ENCODE measurements around the gene PSMD2.
"Not testable (repeated sequence)": the region's sequence is repeated elsewhere in the genome, so short reads cannot be mapped to it uniquely, and the experiment has no call there.

Gene PSMD2

DNA sequence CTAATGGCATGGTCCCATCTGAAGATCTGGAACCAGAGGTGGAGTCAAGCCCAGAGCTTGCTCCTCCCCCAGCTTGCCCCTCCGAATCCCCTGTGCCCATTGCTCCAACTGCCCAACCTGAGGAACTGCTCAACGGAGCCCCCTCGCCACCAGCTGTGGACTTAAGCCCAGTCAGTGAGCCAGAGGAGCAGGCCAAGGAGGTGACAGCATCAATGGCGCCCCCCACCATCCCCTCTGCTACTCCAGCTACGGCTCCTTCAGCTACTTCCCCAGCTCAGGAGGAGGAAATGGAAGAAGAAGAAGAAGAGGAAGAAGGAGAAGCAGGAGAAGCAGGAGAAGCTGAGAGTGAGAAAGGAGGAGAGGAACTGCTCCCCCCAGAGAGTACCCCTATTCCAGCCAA, 22.6 kb downstream of the PSMD2 start:
- no peak for DNase-seq

DNA sequence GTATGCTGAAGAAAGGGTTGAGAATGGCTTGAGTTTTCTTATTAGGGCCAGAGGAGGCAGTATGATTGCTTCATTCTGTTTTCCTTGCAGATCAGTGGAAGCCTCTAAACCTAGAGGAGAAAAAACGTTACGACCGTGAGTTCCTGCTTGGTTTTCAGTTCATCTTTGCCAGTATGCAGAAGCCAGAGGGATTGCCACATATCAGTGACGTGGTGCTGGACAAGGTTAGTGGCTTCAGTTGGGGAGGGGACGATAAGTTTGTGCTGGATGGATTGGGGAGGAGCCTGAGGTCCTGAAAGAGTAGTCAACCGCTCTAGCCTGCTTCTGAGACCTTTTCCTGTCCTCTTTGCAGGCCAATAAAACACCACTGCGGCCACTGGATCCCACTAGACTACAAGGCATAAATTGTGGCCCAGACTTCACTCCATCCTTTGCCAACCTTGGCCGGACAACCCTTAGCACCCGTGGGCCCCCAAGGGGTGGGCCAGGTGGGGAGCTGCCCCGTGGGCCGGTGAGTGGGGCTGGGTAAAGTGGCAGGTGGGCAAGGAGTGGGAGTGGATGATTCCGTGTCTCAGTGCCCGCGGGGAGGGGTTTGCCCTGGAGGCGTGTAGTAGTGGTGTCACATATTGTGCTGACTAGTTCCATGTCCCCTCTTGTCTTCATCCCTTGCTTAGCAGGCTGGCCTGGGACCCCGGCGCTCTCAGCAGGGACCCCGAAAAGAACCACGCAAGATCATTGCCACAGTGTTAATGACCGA, 23.9 kb downstream of the PSMD2 start:
- DNase-seq = no peak

DNA sequence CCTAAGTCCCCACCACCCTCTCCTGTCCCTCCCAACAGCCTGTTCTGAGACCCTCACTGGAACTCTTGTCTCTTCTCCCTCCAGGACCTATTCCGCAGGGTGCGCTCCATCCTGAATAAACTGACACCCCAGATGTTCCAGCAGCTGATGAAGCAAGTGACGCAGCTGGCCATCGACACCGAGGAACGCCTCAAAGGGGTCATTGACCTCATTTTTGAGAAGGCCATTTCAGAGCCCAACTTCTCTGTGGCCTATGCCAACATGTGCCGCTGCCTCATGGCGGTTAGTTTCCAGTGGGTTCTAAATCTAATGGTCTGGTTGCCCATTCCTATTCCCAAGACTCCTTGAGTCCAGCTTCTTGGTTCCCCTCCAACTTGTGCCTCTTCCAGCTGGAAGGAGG, 24.7 kb downstream of the PSMD2 start:
- DNase-seq = no peak

DNA sequence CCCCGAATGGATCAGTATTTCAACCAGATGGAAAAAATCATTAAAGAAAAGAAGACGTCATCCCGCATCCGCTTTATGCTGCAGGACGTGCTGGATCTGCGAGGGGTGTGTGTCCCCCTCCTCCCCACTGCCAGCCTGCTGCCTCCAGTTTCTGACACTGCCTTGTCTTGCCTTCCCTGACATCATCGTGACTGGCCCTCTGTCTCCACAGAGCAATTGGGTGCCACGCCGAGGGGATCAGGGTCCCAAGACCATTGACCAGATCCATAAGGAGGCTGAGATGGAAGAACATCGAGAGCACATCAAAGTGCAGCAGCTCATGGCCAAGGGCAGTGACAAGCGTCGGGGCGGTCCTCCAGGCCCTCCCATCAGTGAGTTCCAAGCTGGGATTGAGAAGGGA, 26.2 kb downstream of the PSMD2 start:
- no peak for DNase-seq

DNA sequence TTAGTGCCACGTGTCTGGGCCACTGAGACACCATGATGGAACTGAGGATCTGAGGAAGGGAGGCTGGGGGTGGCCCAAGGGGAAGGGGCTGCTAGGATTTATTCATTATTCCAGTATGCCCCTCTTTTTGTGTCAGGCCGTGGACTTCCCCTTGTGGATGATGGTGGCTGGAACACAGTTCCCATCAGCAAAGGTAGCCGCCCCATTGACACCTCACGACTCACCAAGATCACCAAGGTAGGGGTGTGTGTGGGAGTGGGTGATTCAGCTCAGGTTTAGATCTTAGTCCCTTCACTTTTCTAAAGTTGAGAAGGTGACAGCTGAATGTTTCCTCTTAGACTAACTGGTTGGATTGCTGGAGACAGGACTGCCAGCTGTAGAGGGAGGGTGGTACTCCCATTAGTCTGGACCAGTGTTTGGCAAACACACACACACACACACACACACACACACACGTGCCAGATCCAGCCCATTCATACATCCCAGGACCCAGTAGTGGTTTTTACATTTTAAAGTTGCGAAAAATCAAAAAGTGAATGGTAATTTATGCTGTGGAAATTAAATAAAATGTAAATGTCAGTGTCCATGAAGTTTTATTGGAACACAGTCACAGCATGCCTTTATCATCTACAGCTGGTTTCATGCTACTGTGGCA, 26.8 kb downstream of the PSMD2 start:
- DNase-seq = no peak

DNA sequence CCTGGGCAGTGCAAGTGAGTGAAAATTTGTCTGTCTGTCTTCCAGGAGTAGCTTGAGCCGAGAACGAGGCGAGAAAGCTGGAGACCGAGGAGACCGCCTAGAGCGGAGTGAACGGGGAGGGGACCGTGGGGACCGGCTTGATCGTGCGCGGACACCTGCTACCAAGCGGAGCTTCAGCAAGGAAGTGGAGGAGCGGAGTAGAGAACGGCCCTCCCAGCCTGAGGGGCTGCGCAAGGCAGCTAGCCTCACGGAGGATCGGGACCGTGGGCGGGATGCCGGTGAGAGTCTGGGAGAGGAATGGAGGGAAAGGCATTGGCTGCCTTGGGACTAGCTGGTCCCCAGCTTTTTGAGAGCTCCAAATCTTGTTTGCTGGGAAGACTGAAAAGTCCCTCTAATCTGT, 28.1 kb downstream of the PSMD2 start:
- no peak for DNase-seq

DNA sequence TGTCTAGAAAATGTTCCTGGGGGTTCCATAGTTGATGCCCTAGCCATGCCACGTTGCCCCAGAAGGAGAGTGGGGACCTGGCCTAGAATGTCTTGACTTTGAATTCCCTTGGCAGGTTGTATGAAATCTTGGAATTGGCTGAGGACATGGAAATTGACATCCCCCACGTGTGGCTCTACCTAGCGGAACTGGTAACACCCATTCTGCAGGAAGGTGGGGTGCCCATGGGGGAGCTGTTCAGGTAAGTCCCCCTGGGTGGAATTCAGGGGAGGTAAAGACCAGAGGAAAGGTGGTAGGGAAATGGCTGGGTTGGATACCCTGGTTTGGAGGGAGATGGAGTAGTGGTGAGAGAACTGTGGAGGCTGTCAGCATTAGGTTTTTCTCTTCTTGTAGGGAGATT, 29.5 kb downstream of the PSMD2 start:
- DNase-seq = no peak

DNA sequence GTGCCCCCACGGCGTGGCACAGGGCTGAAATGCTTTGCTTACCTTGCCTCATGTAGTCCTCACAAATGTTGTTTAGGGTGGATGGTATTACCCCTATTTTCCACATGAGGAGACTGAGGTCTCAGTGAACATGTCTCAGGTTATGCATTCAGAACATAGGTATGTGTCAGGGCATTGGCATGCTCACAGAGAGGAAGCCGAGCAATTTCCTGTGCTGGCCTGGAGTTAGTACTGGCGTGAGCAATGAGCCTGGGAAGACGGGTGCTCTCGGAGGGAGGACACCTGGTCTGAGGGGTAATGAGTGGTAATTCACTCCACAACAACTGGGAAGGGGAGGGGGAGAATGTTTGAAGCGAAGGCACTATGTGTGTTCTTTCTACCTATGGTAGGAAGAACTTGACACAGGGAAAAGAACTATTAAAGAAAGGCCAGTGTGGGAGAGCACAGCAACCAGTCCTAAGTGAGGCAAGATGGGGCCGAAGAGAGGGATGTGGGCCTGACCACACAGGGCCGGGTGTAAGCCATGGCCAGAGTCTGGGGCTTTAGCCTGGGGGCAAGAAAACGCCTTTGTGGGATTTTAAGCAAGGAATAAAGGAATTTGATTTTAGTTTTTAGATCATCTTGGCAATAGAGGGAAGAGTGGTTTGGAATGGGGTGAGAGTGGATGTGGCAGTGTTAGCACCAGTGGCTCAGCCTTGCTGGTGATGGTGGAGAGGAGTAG, 33.5 kb downstream of the PSMD2 start:
- no peak for DNase-seq

DNA sequence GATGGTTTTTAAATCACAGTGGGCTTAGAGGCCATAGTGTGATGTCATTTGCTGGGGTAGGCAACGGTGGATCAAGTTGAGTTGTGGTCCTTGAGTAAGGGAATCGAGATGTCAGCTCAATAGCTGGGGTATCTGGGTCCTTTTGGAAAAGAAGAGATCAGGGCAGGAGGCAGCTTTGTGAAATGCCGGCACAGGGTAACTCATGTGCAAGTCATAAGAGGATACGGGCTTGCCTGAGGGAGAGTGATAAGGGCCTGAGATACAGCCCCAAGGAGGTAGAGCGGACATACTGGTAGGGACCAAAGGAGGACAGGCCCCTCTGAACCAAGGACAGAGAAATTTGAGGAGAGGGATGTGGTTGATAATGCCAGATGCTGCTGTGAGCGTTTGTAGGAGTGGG, 34.1 kb downstream of the PSMD2 start:
- no peak for DNase-seq

DNA sequence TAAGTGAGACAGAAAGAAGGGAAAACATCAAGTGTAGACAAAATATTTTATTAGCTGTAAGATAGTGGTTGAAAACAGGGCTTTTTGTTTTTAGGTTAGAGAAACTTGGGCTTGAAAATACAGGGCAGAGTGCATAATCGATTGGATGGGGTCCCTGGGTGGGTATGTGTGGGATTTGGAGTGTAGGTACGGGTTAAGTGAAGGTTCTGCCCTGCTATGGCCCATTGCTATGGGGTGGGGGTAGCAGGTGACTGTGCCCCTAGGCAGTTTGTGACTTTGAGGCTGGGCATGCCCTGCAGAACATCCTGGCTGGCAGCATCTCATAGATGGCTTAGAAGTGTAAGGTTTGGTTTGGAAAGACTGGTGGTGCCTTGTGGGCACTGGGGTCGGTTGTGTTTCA, 34.7 kb downstream of the PSMD2 start:
- DNase-seq = no peak

DNA sequence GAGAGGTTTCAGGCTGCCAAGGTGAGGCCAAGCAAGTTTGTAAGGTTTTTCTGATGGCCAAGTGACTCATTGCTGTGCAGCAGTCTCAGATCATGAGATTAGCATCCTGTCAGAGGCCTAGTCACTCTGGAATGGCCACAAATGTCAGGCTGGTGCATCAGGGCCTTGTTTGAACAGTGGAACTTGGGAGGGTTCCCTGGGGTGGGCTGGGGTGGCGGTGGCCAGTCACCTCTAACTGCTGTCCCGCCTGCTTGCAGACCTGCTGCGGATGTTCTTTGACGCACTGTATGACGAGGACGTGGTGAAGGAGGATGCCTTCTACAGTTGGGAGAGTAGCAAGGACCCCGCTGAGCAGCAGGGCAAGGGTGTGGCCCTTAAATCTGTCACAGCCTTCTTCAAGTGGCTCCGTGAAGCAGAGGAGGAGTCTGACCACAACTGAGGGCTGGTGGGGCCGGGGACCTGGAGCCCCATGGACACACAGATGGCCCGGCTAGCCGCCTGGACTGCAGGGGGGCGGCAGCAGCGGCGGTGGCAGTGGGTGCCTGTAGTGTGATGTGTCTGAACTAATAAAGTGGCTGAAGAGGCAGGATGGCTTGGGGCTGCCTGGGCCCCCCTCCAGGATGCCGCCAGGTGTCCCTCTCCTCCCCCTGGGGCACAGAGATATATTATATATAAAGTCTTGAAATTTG, 35.6 kb downstream of the PSMD2 start:
- no peak for DNase-seq

DNA sequence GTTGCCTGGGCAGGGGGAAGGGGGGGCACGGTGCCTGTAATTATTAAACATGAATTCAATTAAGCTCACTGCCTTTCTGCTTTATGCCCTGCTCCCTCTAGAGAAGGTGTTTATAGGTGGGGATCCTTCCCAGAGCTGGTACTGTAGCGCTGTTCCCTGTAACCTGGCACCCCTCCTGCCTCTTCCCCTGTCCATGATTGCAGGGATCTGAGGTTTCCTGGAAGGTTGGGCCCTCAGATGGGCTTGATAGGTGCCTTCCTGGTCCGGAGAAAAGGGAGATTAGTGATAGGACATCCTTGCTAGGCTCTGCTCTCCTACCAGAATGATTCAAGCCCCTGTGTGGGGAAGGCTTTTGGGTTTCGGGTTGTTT, 36.2 kb downstream of the PSMD2 start:
- DNase-seq = no peak

DNA sequence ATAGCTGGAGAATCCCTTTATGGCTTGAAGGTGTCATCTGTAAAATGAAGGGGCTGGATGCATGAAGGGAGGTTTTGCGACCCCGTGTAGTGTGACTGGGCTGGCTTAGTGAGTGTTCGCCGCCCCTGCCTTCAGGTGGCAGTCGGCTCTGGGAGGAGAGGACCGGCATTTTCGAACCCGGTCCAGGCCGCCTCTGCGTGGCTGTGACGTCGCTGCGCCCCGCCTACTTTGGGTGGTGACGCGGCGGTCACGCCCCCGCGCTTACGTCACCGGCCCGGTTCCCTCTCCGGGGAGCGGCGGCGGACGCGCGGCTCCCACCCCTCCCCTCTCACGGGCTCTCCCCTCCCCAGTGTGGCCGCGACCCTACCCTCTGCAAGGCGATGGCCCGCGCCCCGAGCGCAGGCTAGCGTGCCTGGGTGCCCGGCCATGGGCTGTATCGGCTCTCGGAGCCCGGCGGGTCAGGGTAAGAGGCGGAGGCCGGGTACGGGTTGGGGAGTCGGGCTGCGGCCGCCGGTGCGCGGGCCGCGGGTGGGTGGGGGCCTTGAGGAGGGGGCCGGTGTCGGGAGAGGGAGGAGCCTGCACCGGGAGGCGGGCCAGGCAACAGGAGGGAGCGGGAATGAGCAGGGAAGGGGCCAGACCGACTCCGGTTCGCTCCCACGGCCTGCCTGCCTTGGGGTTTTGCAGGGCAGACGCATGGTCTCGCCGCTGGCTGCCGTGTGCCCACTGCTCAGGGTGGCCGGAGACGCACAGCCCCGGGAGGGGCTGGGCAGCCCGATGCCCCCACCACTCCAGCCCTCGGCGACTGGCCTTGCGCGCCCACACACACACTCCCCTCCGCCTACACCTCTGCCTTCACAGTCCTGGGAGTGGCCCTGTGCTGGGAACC, 36.9 kb downstream of the PSMD2 start:
- DNase-seq = no peak

DNA sequence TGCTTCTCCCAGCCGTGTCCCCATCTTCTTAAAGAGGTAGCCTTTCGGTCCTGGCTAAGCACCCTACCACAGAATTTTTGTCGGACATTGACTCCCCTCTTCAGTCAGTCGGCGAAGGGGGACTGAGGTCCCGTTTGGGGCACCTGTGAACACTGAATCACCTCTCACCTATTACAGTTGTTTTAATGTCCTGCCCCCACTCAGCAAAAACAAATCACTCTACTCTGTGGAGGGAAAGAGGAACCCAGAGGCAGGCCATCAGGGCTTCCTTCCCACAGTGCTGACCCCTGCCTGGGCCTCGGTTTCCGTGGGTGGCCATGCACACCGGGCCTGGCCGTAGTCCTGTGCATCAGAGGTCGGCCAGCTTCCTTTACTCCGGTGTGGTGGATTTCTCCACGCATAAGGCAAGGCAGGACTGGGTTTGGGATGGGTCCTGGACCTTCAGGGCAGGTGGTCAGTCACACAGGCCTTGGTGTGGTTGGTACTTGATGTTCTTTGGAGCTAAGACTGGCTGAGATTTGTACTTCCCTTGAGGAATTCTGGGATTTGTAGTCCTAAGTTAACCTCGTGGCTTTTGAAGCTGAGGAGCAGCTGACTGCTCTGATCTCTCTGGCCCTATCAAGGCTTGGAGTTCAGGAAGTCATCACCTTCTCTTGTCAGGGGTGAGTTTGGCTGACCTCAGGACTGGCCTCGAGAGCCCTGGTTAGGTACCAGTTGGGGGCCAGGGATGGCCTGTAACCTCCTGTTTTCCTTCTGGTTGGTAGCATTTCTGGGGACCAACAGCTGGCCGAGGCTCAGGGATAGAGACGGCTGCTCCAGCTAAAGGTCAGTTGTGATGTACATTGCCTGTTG, 37.7 kb downstream of the PSMD2 start:
- DNase-seq = no peak

DNA sequence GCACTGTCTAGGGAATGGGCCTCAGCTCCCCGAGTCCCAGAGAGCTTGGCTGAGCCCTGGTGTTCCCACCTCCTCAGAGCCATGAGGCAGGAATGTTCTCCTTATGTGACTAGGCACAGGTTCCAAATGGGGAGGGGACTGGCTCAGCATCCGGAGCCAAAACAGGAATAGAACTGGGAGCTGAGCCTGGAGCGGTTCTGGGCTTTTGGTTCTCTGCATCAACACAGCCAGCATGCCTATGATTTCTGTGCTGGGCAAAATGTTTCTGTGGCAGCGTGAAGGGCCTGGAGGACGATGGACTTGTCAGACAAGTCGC, 38.3 kb downstream of the PSMD2 start, which contains the start of gene FAM131A:
Gene FAM131A (plus strand): TSS at position 202 of the 316 bp plus-strand sequence. CDS start 31 bp downstream, at position 233.
- DNase-seq = no peak

DNA sequence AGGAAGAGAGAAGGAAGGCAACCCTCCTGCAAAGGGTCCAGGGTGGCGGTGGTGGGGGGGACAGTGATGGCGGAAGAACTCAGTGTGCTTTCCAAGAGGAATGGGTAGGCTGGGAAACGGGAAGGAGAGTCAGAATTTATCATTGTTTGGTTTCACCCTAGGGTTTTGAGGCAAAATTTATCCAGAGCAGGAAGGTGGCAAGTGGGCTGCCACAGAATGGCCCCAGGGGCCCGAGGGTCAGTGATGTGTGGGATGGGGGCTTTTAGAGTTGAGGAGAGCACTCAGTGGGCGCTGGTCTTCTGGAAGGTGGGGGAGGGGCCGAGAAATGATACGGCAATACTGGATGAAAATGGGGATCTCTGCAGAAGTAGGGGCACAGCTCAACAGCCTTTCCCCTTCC, 38.9 kb downstream of the PSMD2 start:
- DNase-seq = no peak

DNA sequence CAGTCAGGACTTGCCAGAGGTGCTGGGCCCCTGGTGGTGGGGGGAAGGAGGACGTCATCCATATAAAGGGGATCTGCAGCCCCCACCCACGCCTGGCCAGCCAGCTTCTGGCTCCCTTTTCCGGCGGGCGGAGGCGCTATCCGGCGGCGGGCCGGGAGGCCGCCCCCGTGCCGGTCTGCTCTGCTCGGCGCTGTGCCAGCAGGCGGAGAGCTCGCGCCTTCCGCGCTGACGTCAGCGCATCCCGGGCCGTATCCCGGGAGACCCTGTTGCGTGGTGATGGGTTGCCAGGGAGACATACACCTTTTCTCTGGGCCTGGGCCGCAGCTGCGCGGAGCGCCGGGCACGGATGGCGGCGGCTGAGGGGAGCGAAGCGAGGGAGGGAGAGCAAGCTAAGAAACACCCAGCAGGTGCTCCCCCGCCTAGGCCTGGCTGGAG, 39.5 kb downstream of the PSMD2 start:
- DNase-seq = peak; percentile 56

DNA sequence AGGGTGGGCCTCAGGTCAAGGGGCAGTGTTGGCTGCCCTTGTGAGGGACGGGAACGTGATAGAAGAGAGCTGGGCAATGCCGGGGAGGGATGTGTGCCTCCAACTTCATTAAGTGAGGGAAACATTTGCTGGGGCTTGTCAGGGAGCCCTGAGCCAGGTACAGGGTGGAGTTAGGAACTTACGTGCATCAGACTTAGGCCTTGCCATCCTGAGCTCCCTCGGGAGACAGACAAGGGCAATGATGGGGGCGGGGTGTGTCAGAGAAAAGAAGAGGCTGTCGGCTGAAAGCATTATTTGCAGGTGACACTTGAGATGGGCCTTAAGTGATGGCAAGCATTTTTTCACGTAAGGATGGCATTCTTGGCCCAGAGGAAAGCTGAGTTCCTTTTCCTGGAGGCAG, 40.0 kb downstream of the PSMD2 start:
- peak; percentile 71 for DNase-seq

DNA sequence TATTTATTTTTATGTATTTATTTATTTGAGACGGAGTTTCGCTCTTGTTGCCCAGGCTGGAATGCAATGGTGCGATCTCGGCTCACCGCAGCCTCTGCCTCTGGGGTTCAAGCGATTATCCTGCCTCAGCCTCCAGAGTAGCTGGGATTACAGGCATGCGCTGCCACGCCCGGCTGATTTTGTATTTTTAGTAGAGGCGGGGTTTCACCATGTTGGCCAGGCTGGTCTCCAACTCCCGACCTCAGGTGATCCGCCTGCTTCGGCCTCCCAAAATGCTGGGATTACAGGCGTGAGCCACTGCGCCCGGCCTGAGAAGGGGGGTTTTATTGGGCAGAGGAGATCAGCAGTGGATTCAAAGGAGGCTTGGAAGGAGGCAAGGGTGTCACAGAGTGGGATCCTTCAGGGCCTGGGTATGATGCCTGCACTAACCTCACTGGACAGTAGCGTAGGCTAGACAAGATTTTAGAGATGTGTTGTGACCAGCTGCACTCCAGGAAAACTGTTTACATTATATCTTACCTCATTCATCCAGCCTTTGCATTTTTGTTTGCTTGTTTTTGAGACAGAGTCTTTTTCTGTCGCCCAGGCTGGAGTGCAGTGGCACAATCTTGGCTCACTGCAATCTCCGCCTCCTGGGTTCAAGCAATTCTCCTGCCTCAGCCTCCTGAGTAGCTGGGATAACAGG, 40.6 kb downstream of the PSMD2 start:
- DNase-seq = not testable (repeated sequence)

DNA sequence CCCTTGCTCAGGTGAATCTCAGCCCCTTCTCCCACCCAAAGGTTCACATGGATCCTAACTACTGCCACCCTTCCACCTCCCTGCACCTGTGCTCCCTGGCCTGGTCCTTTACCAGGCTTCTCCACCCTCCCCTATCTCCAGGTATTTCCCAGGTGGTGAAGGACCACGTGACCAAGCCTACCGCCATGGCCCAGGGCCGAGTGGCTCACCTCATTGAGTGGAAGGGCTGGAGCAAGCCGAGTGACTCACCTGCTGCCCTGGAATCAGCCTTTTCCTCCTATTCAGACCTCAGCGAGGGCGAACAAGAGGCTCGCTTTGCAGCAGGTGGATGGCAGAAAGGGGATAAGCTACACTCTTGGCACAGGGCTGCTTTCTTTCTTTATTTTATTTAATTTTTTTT, 42.9 kb downstream of the PSMD2 start:
- DNase-seq = peak; percentile 17
